ENCODE measurements around the gene ACTG1. TPM values are rescaled to one million over a fixed set of nuclear protein-coding genes. Genes with fewer than 3 reads are reported as not detected.
A peak's percentile ranks its signal among the peaks of the same experiment; 100 is the strongest.

ACTG1 gene
- total and polyA plus RNA-seq, 2 donors (not counting 1 experiment from before 2014, with no cell fraction given), result 803 to 1,677 TPM

DNA sequence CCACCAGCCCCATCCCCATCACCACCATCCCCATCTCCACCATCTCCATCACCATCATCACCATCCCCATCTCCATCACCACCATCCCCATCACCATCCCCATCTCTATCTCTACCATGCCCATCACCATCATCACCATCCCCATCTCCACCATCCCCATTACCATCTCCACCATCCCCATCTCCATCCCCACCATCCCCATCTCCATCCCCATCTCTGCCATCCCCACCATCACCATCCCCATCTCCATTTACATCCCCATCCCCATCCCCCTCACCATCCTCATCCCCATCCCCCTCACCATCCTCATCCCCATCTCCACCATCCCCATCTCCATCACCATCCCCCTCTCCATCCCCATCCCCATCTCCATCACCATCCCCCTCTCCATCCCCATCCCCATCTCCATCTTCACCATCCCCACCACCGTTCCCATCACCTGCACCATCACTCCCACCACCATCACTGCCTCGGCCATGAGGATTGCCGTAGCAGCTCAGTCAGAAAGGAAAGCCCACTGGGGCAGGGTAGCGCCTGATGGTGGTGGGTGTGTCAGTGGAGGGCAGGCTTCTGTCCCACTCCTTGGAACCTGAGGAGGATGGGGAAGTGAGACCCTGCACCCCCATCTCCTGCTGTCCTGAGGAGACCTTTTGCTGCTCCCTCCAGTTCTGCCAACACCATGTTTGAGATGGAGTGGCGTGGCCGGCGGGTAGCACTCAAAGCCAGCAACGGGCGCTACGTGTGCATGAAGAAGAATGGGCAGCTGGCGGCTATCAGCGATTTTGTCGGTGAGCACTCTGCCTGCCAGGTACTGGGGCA lies 23.1 kb upstream of the ACTG1 start:
- Mint-ChIP-seq H3K4me1 (peaks cover 14% of the 10 kb centered on the region), H3K27ac (peak overlapping the region; percentile 20), H3K9me3 (ENCODE audit: insufficient read depth) (no peaks in the 10 kb centered on the region), H3K27me3 (peaks cover 7% of the 10 kb centered on the region), H3K4me3 (no peak overlapping the region)
- WGBS (ENCODE audit: insufficient coverage), result 76% methylated on average over 4 of the region's 13 CpGs
- Histone ChIP-seq H2AFZ (ENCODE audit: insufficient read depth, low read depth, low read length, poor library complexity, severe bottlenecking) (no peak overlapping the region), H3K36me3 (replicated peaks in 1 of 2; ENCODE audit: control extremely low read depth in 1 of 2, control insufficient read depth in 1 of 2, extremely low read depth in 1 of 2, insufficient read depth in 2 of 2, low read length in 1 of 2) (peaks cover 0 to 19% of the 10 kb centered on the region in 2 experiments), H3K9ac (ENCODE audit: low read length) (no peak overlapping the region), H4K20me1 (ENCODE audit: control insufficient read depth, insufficient read depth, low read length, poor library complexity, severe bottlenecking) (peaks cover 30% of the 10 kb centered on the region), H3K4me2 (replicated peaks; ENCODE audit: low read depth, low read length, poor library complexity, severe bottlenecking) (no peak overlapping the region), H3K9me3 (ENCODE audit: control extremely low read depth in 1 of 3, control insufficient read depth in 2 of 3, insufficient read depth in 1 of 3, low read length in 2 of 3) (peaks cover 0 to 7% (median 0%) of the 10 kb centered on the region in 3 donors), H3K27me3 (replicated peaks in 1 of 4; ENCODE audit: control extremely low read depth in 1 of 4, control insufficient read depth in 3 of 4, insufficient read depth in 4 of 4, low read length in 3 of 4) (peaks cover 0 to 31% (median 10%) of the 10 kb centered on the region in 4 experiments), H3K79me2 (ENCODE audit: control insufficient read depth, insufficient read depth, low read length) (peaks cover 3% of the 10 kb centered on the region), H3K4me1 (ENCODE audit: control insufficient read depth in 2 of 2, insufficient read depth in 2 of 2, low read length in 2 of 2) (peaks cover 21 to 36% of the 10 kb centered on the region in 2 donors), H3K27ac (ENCODE audit: low read length in 2 of 2) (no peak overlapping the region), H3K4me3 (ENCODE audit: control extremely low read depth in 1 of 5, extremely low read depth in 1 of 5, insufficient read depth in 1 of 5, low read depth in 2 of 5, low read length in 4 of 5) (no peak overlapping the region)
- ChIA-PET POLR2A (interaction anchor here (0.7 to 1.0 kb wide), 2 partner anchors 17 to 23 kb away, joined by 3 read pairs; partner anchors contain the start of genes ACTG1 and FAAP100), CTCF (interaction anchor here (0.9 to 3.6 kb wide), 5 partner anchors 17 to 283 kb away, joined by 4 to 30 read pairs (median 4); no protein-coding TSS in a partner anchor)
- DNase-seq (no peak), ATAC-seq (ENCODE audit: low read depth) (no peak)
- intact Hi-C loops (cut with micrococcal nuclease), result no loop called here
- TF ChIP-seq, protein P1, sequence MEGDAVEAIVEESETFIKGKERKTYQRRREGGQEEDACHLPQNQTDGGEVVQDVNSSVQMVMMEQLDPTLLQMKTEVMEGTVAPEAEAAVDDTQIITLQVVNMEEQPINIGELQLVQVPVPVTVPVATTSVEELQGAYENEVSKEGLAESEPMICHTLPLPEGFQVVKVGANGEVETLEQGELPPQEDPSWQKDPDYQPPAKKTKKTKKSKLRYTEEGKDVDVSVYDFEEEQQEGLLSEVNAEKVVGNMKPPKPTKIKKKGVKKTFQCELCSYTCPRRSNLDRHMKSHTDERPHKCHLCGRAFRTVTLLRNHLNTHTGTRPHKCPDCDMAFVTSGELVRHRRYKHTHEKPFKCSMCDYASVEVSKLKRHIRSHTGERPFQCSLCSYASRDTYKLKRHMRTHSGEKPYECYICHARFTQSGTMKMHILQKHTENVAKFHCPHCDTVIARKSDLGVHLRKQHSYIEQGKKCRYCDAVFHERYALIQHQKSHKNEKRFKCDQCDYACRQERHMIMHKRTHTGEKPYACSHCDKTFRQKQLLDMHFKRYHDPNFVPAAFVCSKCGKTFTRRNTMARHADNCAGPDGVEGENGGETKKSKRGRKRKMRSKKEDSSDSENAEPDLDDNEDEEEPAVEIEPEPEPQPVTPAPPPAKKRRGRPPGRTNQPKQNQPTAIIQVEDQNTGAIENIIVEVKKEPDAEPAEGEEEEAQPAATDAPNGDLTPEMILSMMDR (IDR thresholded peaks at IDR 0.05), result no peak
- TF ChIP-seq EZH2 (IDR thresholded peaks at IDR 0.05; ENCODE audit: borderline replicate concordance, insufficient read depth, low read depth, low read length, poor library complexity, severe bottlenecking), result no peak

DNA sequence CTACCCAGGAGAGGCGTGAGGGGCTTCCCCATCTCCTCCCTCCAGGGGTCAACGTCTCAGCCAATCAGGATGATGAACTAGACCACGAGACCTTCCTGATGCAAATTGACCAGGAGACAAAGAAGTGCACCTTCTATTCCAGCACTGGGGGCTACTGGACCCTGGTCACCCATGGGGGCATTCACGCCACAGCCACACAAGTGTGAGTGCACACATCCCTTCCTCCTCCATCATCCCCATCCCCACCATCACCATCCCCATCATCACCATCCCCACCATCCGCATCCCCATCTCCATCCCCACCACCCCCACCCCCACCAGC lies 22.4 kb upstream of the ACTG1 start:
- no peak overlapping the region for H3K9ac ChIP-seq (ENCODE audit: low read length)
- CTCF ChIA-PET, result no interaction called here
- peaks cover 0 to 31% (median 10%) of the 10 kb centered on the region in 4 experiments for H3K27me3 ChIP-seq (replicated peaks in 1 of 4; ENCODE audit: control extremely low read depth in 1 of 4, control insufficient read depth in 3 of 4, insufficient read depth in 4 of 4, low read length in 3 of 4)
- Mint-ChIP-seq H3K27me3 (peaks cover 7% of the 10 kb centered on the region), H3K27ac (no peak overlapping the region), H3K4me1 (peaks cover 14% of the 10 kb centered on the region), H3K4me3 (no peak overlapping the region), H3K9me3 (ENCODE audit: insufficient read depth) (no peaks in the 10 kb centered on the region)
- H3K4me2 ChIP-seq (replicated peaks; ENCODE audit: low read depth, low read length, poor library complexity, severe bottlenecking), result no peak overlapping the region
- WGBS (ENCODE audit: insufficient coverage), result 74% methylated on average over 4 of the region's 5 CpGs
- H3K27ac ChIP-seq (ENCODE audit: low read length in 2 of 2), result no peak overlapping the region
- H4K20me1 ChIP-seq (ENCODE audit: control insufficient read depth, insufficient read depth, low read length, poor library complexity, severe bottlenecking), result peaks cover 35% of the 10 kb centered on the region
- peaks cover 0 to 14% of the 10 kb centered on the region in 2 experiments for H3K36me3 ChIP-seq (replicated peaks in 1 of 2; ENCODE audit: control extremely low read depth in 1 of 2, control insufficient read depth in 1 of 2, extremely low read depth in 1 of 2, insufficient read depth in 2 of 2, low read length in 1 of 2)
- H3K4me1 ChIP-seq (ENCODE audit: control insufficient read depth in 2 of 2, insufficient read depth in 2 of 2, low read length in 2 of 2), result peaks cover 21 to 36% of the 10 kb centered on the region in 2 donors
- DNase-seq, result no peak
- intact Hi-C loops (cut with micrococcal nuclease), result no loop called here
- H3K9me3 ChIP-seq (ENCODE audit: control extremely low read depth in 1 of 3, control insufficient read depth in 2 of 3, insufficient read depth in 1 of 3, low read length in 2 of 3), result peaks cover 0 to 11% (median 0%) of the 10 kb centered on the region in 3 donors
- POLR2A ChIA-PET, result no interaction called here
- H2AFZ ChIP-seq (ENCODE audit: insufficient read depth, low read depth, low read length, poor library complexity, severe bottlenecking), result no peak overlapping the region
- TF ChIP-seq EZH2 (IDR thresholded peaks at IDR 0.05; ENCODE audit: borderline replicate concordance, insufficient read depth, low read depth, low read length, poor library complexity, severe bottlenecking), result no peak
- TF ChIP-seq, protein P1 (IDR thresholded peaks at IDR 0.05), result no peak
- ATAC-seq (ENCODE audit: low read depth), result no peak
- H3K79me2 ChIP-seq (ENCODE audit: control insufficient read depth, insufficient read depth, low read length), result peaks cover 3% of the 10 kb centered on the region
- no peak overlapping the region for H3K4me3 ChIP-seq (ENCODE audit: control extremely low read depth in 1 of 5, extremely low read depth in 1 of 5, insufficient read depth in 1 of 5, low read depth in 2 of 5, low read length in 4 of 5)

Measured in B cell (primary cell).